Left renal pelvis (tissue), 4 donors: Measurements from ENCODE around the gene TMEM116. TPM values are rescaled to one million over a fixed set of nuclear protein-coding genes. Genes with fewer than 3 reads are reported as not detected.
"Not testable (repeated sequence)": the region's sequence is repeated elsewhere in the genome, so short reads cannot be mapped to it uniquely, and the experiment has no call there.

Experiments used
- DNase-seq, 4 donors: peaks; one replicate each; pipeline ENCODE4 v3.0.0-alpha.2; 2013; ENCODE audit warnings: low read depth in 4 of 4, low spot score in 3 of 4
- polyA plus RNA-seq, 4 donors: library from polyadenylated mRNA; unstranded; fragments of 120-200 nt; gene quantifications; one replicate each; pipeline ENCODE4 v1.2.1, GENCODE V29; 2013; ENCODE audit not compliant: insufficient read length in 4 of 4

Gene TMEM116
- polyA plus RNA-seq, 4 donors = 11.2 to 34.8 (median 34.1) TPM

- no peak for DNase-seq
Measured at GRCh38 chr12:111980598-111980997, 32.4 kb downstream of the TMEM116 start.

- DNase-seq = no peak
Measured at GRCh38 chr12:111978545-111978944, 34.4 kb downstream of the TMEM116 start.

- DNase-seq = no peak
Measured at GRCh38 chr12:111976860-111977259, 36.1 kb downstream of the TMEM116 start.

GRCh38 chr12:111976291-111976690 is 36.7 kb downstream of the TMEM116 start:
- DNase-seq = no peak

- no peak for DNase-seq
Measured at GRCh38 chr12:111975161-111975931, 37.6 kb downstream of the TMEM116 start.

GRCh38 chr12:111971800-111972199 is 41.2 kb downstream of the TMEM116 start:
- DNase-seq = no peak

GRCh38 chr12:111964935-111965334 is 48.0 kb downstream of the TMEM116 start:
- DNase-seq = no peak

GRCh38 chr12:111959518-111959917 is 53.4 kb downstream of the TMEM116 start:
- not testable (repeated sequence) for DNase-seq

- not testable (repeated sequence) for DNase-seq
Measured at GRCh38 chr12:111957224-111957623, 55.7 kb downstream of the TMEM116 start.

- no peak for DNase-seq
Measured at GRCh38 chr12:111954969-111955368, 58.0 kb downstream of the TMEM116 start.

GRCh38 chr12:111953455-111953854 is 59.5 kb downstream of the TMEM116 start:
- DNase-seq = no peak

- DNase-seq = not testable (repeated sequence)
Measured at GRCh38 chr12:111952084-111952787, 60.7 kb downstream of the TMEM116 start.

GRCh38 chr12:111950961-111951676 is 61.8 kb downstream of the TMEM116 start:
- DNase-seq = not testable (repeated sequence)

- no peak for DNase-seq
Measured at GRCh38 chr12:111943929-111944328, 69.0 kb downstream of the TMEM116 start.

- no peak for DNase-seq
Measured at GRCh38 chr12:111942557-111942956, 70.4 kb downstream of the TMEM116 start.

GRCh38 chr12:111937429-111937828 is 75.5 kb downstream of the TMEM116 start:
- no peak for DNase-seq

GRCh38 chr12:111936869-111937268 is 76.1 kb downstream of the TMEM116 start:
- no peak for DNase-seq

GRCh38 chr12:111932241-111932640 is 80.7 kb downstream of the TMEM116 start:
- DNase-seq = no peak

- no peak for DNase-seq
Measured at GRCh38 chr12:111927346-111927745, 85.6 kb downstream of the TMEM116 start.

GRCh38 chr12:111926631-111927030 is 86.3 kb downstream of the TMEM116 start:
- no peak for DNase-seq

- DNase-seq = no peak
Measured at GRCh38 chr12:111925171-111925570, 87.8 kb downstream of the TMEM116 start.
